Left forelimb (tissue), 1 donor: ENCODE data around the gene PDLIM3.
"Not testable (repeated sequence)": the region's sequence is repeated elsewhere in the genome, so short reads cannot be mapped to it uniquely, and the experiment has no call there.

Experiments
- DNase-seq: peaks from one replicate; pipeline ENCODE4 v3.0.0-alpha.2; 2018; ENCODE audit warnings: low spot score

Gene PDLIM3

GRCh38 chr4:185534866-185535611, at the start of gene PDLIM3:
Gene PDLIM3, minus strand, starts transcription at chr4:185535507. Its CDS starts 73 bp downstream, at chr4:185535434.
- DNase-seq = peak; percentile 82

- DNase-seq = no peak
These were observed 48.5 kb upstream of the PDLIM3 start for GRCh38 chr4:185583813-185584212.

- DNase-seq = no peak
These were observed 47.5 kb upstream of the PDLIM3 start for GRCh38 chr4:185582651-185583400.

- no peak for DNase-seq
These were observed 45.4 kb upstream of the PDLIM3 start for GRCh38 chr4:185580699-185581098.

DNA sequence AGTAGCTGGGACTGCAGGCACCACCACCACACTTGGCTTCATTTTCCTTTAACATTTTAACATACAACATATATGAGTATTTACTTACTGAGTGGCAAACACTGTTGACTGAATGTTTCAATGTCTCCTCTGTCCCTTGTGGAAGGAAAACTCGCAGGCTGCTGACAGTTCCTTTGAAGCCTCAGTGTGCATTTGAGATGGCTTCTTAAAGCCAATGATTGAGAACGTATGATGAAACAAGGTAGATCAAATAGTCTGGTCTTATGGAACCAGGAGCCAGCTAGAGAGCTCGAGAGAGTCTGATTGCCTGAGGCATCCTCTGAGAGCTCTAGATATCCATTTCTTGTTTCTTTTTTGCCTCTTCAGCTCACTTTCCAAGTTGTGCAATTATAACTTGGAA, 43.0 kb upstream of the PDLIM3 start:
- no peak for DNase-seq

- DNase-seq = no peak
These were observed 41.9 kb upstream of the PDLIM3 start for GRCh38 chr4:185576962-185577950.

GRCh38 chr4:185576314-185576961, 41.1 kb upstream of the PDLIM3 start:
- DNase-seq = no peak

GRCh38 chr4:185573651-185574199, 38.4 kb upstream of the PDLIM3 start:
- DNase-seq = no peak

DNA sequence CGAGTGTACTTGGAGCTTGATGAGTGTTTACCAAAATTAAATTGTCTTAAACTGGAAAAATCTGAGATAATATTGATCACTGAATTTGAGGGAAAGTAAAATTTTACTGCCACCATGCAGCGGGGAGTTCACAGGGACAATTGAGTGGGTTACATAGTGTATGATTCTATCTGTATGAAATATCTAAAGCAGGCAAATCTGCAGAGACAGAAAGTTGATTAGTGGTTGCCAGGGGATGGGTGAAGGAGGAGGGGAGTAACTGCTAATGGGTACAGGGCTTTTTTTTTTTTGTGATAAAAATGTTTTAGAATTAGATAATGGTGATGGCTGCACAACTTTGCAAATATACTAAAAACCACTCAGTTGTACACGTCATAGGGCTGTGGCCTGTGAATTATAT, 35.4 kb upstream of the PDLIM3 start:
- no peak for DNase-seq

GRCh38 chr4:185567381-185568376, 32.4 kb upstream of the PDLIM3 start:
- peak; percentile 69 for DNase-seq

GRCh38 chr4:185566972-185567371, 31.7 kb upstream of the PDLIM3 start:
- DNase-seq = no peak

- no peak for DNase-seq
These were observed 31.1 kb upstream of the PDLIM3 start for GRCh38 chr4:185566425-185566824.

GRCh38 chr4:185565696-185566095, 30.4 kb upstream of the PDLIM3 start:
- DNase-seq = no peak

DNA sequence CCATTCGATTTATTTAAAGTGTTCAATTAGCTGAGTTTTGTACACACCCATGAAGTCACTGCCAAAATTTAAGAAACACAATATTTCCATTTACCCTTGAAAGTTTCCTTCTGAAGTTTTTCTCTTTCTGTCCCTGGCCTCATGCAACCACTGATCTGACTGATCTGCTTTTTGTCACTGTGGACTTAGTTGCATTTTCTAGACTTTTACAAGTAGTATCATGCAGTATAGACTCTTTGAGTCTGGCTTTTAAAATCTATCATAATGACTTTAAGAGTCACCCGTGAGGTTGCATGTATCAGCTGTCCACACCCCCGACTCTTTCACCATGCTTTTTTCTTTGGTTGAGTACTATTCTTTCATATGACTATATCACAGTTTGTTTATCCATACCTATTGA, 29.0 kb upstream of the PDLIM3 start:
- no peak for DNase-seq

DNA sequence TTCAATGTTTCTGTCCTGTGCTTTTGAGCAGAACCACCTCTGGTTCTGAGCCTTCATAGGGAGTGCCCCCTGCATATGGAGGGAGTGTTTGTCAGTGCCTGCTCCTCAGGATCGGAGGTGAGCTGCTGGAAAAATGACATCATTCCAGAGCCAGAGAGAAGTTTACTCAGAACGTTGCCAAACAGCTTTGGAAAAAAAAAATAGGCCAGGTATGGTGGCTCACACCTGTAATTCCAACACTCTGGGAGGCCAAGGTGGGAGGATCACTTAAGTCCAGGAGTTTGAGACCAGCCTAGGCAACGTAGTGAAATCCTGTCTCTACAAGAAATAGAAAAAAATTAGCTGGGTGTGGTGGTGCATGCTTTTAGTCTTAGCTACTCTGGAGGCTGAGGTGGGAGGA, 27.2 kb upstream of the PDLIM3 start:
- no peak for DNase-seq

DNA sequence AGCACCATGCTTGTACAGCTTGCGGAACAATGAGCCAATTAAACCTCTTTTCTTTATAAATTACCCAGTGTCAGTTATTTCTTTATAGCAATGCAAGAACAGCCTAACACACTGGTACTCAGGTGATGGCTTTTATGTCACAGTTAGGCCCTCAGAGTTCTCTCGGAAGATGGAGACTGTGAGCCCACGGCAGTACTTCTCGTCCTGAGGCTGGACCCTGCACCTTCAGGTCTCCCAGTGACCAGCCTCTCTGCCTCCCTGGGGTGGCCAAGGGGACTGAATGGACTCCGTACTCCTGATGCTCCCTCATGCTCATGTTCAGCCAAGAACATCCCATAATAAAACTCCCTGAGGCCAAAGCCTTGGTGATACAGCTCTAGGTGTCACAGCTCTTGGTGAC, 25.0 kb upstream of the PDLIM3 start:
- no peak for DNase-seq

- no peak for DNase-seq
These were observed 24.6 kb upstream of the PDLIM3 start for GRCh38 chr4:185559915-185560281.

DNA sequence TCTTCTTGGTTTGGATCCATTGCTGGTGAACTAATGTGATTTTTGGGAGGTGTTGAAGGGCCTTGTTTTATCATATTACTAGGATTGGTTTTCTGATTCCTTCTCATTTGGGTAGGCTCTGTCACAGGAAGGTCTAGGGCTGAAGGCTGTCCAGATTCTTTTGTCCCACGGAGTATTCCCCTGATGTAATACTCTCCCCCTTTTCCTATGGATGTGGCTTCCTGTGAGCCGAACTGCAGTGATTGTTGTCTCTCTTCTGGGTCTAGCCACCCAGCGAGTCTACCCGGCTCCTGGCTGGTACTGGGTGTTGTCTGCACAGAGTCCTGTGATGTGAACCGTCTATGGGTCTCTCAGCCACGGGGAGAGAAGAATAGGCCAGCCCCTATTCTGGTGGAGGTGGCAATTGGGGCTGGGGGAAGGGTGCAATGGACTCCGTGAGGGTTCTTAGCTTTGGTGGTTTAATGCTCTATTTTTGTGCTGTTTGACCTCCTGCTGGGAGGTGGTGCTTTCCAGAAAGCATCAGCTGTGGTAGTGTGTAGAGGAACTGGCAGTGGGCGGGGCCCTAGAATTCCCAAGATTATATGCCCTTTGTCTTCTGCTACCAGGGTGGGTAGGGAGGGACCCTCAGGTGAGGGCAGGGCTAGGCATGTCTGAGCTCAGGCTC, 24.1 kb upstream of the PDLIM3 start:
- not testable (repeated sequence) for DNase-seq

GRCh38 chr4:185554365-185555126, 19.2 kb upstream of the PDLIM3 start:
- DNase-seq = no peak
